HG03469 (cell line): ENCODE results near the gene SLC22A6.
"Not testable (repeated sequence)": the region's sequence is repeated elsewhere in the genome, so short reads cannot be mapped to it uniquely, and the experiment has no call there.

ENCODE experiments used
- ATAC-seq: cut with Tn5 transposase; IDR thresholded peaks from one replicate; pipeline ENCODE4 v1.9.1; 2021; ENCODE audit warnings: mild to moderate bottlenecking, moderate library complexity, moderate number of reproducible peaks; ENCODE audit not compliant: unreplicated experiment

SLC22A6 gene

DNA sequence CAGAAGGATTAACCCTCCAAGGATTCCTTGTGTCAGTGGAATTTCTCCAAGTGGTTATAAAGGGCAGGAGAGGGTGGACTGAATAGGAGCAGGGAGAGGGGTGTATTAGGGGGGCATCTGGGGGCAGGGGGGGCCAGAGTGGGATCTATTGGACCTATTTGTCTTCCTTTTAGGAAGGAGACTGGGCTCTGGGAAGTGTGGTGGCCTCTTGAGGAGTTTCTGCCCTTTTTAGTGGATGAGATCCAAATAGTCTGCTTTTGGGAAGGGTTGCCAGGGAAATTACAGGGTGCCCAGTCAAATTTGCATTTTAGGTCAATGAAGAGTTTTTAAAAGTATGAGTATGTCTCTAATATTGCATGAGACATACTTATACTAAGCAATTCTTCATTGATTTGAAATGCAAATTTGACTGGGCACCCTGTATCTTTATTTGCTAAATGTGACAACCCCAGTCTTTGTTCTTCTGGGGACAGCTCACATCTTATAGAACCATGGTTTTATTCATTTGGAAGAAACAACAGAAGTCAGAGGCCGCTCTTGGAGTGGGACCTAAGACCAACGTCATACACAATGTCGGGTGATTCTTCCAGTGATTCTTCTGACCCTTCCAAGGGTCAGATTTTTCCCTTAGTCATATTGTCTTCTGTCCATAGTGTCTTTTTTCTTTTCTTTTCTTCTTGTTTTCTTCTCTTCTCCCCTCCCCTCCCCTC is 429 bp upstream of the SLC22A6 start:
- no peak for ATAC-seq

DNA sequence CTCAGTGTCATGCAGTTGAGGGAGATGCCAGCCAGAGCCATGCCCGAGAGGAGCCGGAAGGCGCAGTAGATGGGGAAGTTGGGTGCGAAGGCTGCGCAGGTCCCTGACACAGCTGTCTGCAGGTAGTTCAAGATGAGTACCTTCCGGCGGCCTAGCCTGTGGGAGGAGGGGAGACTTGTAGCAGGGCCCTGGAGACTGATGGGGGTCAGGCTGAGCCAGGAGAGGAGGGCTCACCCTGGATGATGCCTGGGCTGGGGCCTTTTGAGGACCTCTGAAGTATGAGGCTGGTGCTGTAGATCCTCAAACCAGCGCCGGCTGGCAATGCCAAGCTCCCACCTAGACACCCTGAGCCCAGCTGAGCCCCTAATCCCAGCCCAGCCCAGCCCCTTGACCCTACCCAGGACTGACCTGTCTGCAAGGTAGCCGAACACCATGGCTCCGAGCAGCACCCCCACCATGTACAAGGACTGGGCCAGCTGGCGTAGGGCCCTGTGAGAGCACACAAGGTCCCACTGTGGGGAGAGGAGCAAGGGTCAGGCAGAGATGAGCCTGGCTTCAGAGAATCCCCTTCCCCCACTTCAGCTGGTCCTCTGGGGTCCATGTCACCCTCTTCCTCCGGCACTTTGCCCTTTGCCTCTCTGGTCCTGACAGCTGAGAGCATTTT is 1.1 kb downstream of the SLC22A6 start:
- no peak for ATAC-seq

DNA sequence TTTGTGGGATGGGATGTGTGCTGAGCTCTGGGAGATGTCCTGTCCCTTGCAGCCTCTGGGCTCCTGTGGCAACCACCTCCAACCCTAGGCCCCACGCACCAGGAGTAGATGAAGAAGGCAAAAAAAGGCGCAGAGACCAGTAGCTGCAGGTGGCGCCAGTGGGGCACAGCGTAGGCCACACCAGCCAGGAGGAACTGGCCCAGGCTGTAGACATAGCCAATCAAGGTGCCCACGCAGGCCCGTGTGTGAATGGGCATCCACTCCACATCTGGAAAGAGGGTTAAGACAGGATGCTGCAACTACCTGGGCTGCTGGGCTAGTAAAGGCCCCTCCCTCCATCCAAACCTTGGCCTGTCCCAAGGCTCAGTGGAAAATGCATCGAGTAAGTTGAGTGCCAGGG is 3.0 kb downstream of the SLC22A6 start:
- ATAC-seq = no peak

GRCh38 chr11:62980133-62980760 is 4.5 kb downstream of the SLC22A6 start:
- no peak for ATAC-seq

- no peak for ATAC-seq
These were observed 8.7 kb downstream of the SLC22A6 start for GRCh38 chr11:62976109-62976508.

- ATAC-seq = no peak
These were observed 9.8 kb downstream of the SLC22A6 start for GRCh38 chr11:62974848-62975522.

GRCh38 chr11:62965574-62965973 is 19.2 kb downstream of the SLC22A6 start:
- no peak for ATAC-seq

GRCh38 chr11:62962391-62962790 is 22.4 kb downstream of the SLC22A6 start:
- no peak for ATAC-seq

DNA sequence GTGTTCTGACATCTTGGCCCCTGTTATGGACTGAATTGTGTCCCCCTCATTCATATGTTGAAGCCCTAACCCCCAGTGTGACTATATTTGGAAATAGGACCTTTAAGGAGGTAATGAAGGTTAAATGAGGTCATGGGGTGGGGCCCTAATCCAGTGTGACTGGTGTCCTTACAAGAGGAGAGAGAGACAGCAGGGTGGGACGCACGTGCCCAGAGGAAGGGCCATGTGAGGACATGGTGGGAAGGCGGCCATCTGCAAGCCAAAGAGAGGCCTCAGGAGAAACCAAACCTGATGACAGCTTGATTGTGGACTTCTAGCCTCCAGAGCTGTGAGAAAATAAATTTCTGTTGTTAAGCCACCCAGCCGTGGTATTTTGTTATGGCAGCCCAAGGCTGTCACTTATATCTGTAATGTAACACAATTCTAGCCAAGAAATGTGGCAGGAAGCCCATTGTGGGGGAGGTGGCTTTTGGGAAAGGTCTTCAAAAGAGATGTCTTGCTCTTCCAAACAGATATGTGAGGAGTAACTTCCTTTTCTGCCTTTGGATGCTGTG is 23.7 kb downstream of the SLC22A6 start:
- ATAC-seq = no peak

GRCh38 chr11:62959422-62959980 is 25.3 kb downstream of the SLC22A6 start:
- ATAC-seq = no peak

DNA sequence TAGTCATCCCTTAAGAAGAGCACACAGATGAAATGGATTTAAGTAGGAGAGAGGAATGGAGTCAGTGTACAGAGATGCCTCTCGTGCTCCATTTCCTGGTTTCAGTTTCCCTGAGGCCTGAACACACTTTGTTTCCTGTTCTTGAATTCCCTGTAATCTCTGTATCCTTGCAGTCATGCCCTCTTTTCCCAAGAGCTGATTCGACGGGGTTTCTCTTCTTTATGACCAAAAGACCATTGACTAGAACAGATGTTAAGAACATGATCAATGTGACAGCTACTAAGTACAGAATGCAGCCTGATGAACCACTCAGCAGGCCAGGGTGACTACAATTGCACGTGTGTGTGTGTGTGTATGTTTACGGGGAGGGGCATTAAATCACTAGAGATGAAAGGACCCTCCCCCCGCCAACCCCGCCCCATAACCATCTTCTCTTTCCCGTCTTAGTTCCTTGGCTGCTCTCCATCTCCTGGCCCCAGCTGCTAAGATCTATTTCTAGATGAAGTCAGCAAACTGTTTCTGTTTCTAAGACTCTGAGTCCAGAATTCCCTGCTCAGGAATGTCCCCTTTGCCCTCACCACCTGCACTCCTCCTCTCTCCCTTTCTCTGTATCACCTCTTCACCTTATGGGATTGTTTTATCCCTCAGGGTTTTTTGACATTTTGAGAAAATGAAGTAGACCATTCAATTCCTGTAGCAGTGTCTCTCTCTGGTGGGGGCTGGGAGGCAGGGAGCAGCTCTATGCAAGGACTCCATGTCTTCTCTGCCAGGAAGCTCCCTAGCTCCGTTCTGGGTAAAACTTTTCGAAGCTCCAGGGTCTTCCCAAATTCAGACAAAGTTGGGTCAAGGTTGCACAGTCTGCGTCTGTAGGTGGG is 26.0 kb downstream of the SLC22A6 start:
- no peak for ATAC-seq

- ATAC-seq = no peak
These were observed 27.6 kb downstream of the SLC22A6 start for GRCh38 chr11:62957147-62957546.

DNA sequence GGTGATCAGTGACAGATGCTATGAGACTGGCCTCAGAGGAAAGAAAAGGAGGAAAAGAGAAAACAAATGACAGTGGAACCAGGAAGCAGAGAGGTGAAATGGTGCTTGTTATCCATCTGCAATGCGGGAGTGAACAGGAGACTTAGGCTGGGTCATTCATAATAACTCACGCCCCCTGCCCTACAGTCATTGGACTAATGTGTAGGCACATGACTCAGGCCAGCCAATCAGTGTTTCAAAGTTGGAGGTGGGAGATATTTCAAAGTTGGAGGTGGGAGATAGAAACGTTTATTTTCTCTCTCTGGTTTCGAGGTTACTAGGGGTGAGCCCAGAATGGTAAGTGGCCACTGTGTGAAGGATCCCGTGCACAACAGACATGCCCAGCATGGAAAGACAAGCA is 30.3 kb downstream of the SLC22A6 start:
- no peak for ATAC-seq

- ATAC-seq = no peak
These were observed 31.0 kb downstream of the SLC22A6 start for GRCh38 chr11:62953811-62954210.

DNA sequence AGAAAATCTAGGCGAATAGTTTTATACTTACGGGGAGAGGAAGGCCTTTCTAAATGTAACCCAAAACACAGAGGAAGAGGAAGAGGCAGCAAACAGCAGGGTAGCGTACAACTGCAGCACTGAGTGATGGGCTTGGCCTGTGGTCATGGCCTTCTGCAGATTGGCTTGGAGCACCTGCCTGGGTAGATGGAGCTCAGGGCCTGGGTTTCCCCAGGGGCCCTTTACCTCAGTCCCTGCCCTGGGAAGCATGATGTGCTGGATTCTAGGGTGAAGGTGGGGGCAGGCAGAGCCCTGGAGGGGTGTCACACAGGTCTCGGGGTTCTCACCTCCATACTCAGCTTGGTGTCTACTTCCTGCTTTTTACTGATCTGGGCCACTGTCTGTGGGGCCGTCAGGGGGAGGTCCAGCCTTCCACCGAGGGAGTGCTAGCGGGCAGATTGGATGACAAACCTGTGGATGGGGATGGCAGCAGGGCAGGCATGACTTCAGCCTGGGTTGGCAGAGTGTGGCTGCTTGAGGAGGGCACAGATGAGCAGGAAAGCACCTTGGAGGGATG is 35.9 kb downstream of the SLC22A6 start:
- no peak for ATAC-seq

- not testable (repeated sequence) for ATAC-seq
These were observed 39.2 kb downstream of the SLC22A6 start for GRCh38 chr11:62945538-62945937.

GRCh38 chr11:62937528-62937927 is 47.2 kb downstream of the SLC22A6 start:
- not testable (repeated sequence) for ATAC-seq

GRCh38 chr11:62934496-62934785 is 50.3 kb downstream of the SLC22A6 start:
- no peak for ATAC-seq

DNA sequence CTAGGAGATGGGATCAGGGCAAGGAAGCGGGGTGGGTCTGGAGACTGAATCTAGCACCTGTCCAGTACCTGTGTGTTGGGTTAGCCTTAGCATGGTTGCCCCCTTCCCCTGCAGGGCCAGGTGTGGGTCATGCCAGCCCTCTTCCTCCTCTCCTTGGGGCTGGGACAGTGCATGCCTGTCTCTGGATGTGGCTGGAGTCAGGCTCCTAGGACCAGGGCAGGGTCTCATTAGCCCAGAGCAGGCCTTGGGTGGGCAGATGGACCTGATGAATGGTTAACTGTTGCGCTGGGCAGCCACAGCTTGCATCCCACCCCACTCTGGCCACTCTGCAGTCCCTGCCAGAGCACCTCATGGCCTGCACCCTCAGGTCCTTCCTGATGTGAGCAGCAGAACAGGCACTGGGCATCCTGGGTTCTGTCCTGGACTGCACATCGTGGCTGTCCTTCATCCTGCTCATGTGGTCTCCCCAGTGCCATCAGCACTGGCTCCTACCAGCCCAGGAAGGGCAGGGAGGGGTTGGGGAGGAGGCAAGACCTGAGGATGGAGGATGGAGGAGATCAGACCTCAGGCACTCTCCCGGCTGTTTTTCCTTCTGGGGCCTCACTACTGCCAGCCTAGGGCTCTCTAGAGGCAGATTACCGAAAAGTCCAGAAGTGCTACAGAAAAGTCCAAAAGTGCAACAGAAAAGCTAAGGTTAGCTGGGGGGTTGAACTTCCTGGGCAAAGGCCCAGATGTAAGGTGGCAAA is 50.8 kb downstream of the SLC22A6 start:
- no peak for ATAC-seq
